ENCODE results near the gene LYZL1.

- no peak for TF ChIP-seq ZFX (IDR thresholded peaks at IDR 0.05; ENCODE audit: borderline replicate concordance)
- TF ChIP-seq CTCF (IDR thresholded peaks at IDR 0.05): no peak
Measured at GRCh38 chr10:29266641-29267040, 22.2 kb upstream of the LYZL1 start.

Data from 22Rv1 (cell line).